ENCODE results near the gene NR2F2.
"Not testable (repeated sequence)": the region's sequence is repeated elsewhere in the genome, so short reads cannot be mapped to it uniquely, and the experiment has no call there.

Gene NR2F2

GRCh38 chr15:96367311-96368200, 37.1 kb downstream of the NR2F2 start:
- DNase-seq (ENCODE audit: low spot score): no peak

GRCh38 chr15:96369351-96369750, 38.9 kb downstream of the NR2F2 start:
- DNase-seq (ENCODE audit: low spot score): no peak

- DNase-seq (ENCODE audit: low spot score): no peak
Observed at GRCh38 chr15:96369825-96370621, 39.5 kb downstream of the NR2F2 start.

- no peak for DNase-seq (ENCODE audit: low spot score)
Observed at GRCh38 chr15:96372554-96372953, 42.1 kb downstream of the NR2F2 start.

DNA sequence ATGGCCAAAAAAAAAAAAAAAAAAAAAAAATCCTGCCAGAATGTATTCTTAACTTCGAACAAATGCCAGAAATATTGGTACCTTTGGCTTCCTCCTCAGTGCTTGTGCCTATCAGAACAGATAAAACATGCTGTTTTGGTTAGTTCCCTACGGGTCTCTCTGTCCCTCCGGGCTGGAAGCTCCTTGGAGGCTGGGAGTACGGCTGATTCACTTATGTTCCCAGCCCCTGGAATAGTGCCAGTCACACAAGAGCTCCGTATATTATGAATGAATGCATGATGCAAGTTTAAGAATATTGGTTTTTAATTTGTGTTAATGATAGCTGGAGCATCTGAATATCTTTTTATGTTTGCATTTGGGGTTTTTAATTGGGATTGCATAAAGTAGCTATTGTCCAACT, 44.0 kb downstream of the NR2F2 start:
- DNase-seq (ENCODE audit: low spot score): no peak

GRCh38 chr15:96379592-96379991, 49.1 kb downstream of the NR2F2 start:
- not testable (repeated sequence) for DNase-seq (ENCODE audit: low spot score)

- no peak for DNase-seq (ENCODE audit: low spot score)
Observed at GRCh38 chr15:96381463-96381862, 51.0 kb downstream of the NR2F2 start.

- DNase-seq (ENCODE audit: low spot score): no peak
Observed at GRCh38 chr15:96385195-96385594, 54.7 kb downstream of the NR2F2 start.

DNA sequence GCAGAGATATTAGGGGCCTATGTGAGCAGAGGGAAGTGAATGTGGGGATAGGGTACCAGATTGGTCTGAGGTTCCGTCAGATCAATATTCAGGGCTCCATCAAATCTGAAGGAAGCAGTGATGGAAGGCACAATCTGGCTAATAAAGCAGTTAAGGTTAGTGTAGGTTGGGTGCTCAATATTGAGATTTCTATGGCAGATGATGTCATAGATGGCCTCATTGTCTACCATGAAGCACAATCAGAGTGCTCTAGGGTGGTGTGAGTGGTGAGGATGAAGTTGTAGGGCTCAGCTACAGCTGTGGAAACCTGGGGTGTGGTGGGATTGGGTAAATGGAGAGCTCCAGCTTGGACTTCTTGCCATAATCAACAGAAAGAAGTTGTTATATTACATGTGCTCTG, 58.2 kb downstream of the NR2F2 start:
- DNase-seq (ENCODE audit: low spot score): no peak

All from AG20443 (cell line).